Activated CD4-positive, alpha-beta T cell treated with anti-CD3 and anti-CD28 coated beads, Interleukin-2, Interleukin-6, amounts not matched to agents 100 ng/mL and 50 ng/mL, durations not matched to agents 16 hours and 8 hours (primary cell): ENCODE data around the gene ANKRD63.

Source experiments
- DNase-seq: peaks from one replicate; pipeline ENCODE4 v3.0.0-alpha.2; 2020

Gene ANKRD63

GRCh38 chr15:40295877-40296560 is 13.2 kb upstream of the ANKRD63 start:
- DNase-seq, result no peak

- DNase-seq, result no peak
Observed at GRCh38 chr15:40295297-40295696, 12.4 kb upstream of the ANKRD63 start.

GRCh38 chr15:40293905-40294895 is 11.3 kb upstream of the ANKRD63 start:
- DNase-seq, result no peak

- no peak for DNase-seq
Observed at GRCh38 chr15:40293006-40293405, 10.1 kb upstream of the ANKRD63 start.

GRCh38 chr15:40292246-40292645 is 9.4 kb upstream of the ANKRD63 start:
- DNase-seq, result no peak

GRCh38 chr15:40290918-40291574 is 8.2 kb upstream of the ANKRD63 start:
- DNase-seq, result no peak

GRCh38 chr15:40290545-40290917 is 7.7 kb upstream of the ANKRD63 start:
- DNase-seq, result no peak

GRCh38 chr15:40289140-40289775 is 6.4 kb upstream of the ANKRD63 start:
- DNase-seq, result no peak

GRCh38 chr15:40287968-40288367 is 5.1 kb upstream of the ANKRD63 start:
- DNase-seq, result no peak

- DNase-seq, result no peak
Observed at GRCh38 chr15:40287505-40287904, 4.6 kb upstream of the ANKRD63 start.

- no peak for DNase-seq
Observed at GRCh38 chr15:40286794-40287193, 3.9 kb upstream of the ANKRD63 start.

GRCh38 chr15:40286061-40286532 is 3.2 kb upstream of the ANKRD63 start:
- no peak for DNase-seq

GRCh38 chr15:40285554-40286011 is 2.7 kb upstream of the ANKRD63 start:
- no peak for DNase-seq

- DNase-seq, result no peak
Observed at GRCh38 chr15:40285151-40285550, 2.3 kb upstream of the ANKRD63 start.

- no peak for DNase-seq
Observed at GRCh38 chr15:40283615-40284300, 894 bp upstream of the ANKRD63 start.

- peak; percentile 62 for DNase-seq
Observed at GRCh38 chr15:40282147-40282868, 556 bp downstream of the ANKRD63 start.

- no peak for DNase-seq
Observed at GRCh38 chr15:40281801-40282146, 1.1 kb downstream of the ANKRD63 start.

GRCh38 chr15:40281057-40281800 is 1.6 kb downstream of the ANKRD63 start:
- DNase-seq, result no peak

- DNase-seq, result no peak
Observed at GRCh38 chr15:40280260-40281056, 2.4 kb downstream of the ANKRD63 start.
